ENCODE measurements around the gene ASAP2.

The ASAP2 gene

DNA sequence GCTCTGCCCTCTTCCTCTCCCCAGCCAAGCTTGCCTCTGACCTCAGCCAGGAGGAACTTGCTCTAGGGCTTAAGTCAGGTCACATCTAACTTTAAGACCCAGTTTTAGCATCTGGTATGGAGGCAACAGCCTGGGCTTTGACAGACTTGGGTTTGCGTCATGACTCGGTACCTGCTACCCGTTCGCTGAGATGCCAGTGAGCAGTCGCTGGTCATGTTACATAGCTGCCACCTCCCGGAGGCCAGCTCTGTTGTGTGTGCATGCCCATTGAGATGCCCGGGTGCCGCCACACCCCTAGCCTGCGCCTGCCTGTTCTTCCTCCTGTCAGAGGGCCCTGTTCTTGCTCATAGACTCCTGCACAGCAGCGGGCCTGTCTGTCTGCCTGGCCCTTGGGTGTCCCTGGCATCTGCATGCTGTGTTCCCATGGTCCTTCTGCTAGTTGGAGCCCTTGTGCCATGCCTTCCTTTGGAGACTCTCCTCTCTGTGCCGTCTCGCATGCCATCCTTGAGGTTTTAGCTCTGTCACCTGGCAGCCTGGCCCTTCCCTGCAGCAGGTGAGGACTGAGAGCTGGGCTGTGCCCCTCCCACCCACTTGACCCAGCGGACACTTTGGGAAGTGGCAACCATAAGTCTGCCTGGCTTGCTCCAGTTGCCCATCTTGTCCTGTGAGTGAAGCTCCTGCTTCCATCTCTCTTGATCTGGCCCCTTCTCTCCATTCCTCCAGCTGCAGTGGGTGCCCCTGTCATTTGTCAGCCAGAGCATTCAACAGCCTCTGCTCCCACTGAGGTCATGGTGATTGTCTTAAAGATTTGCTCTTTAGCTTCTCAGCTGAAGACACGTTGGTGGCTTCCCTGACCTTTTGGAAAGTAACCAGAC is 24.9 kb downstream of the ASAP2 start:
- peak overlapping the region; percentile 8 to 79 for H3K27ac ChIP-seq
- peak overlapping the region; percentile 42 for H3K4me3 ChIP-seq
- TF ChIP-seq CTCF (IDR thresholded peaks at IDR 0.05), result no peak
- no peak for DNase-seq (ENCODE audit: low spot score)

GRCh38 chr2:9232166-9232479 is 25.5 kb downstream of the ASAP2 start:
- TF ChIP-seq CTCF (IDR thresholded peaks at IDR 0.05), result no peak
- H3K4me3 ChIP-seq, result no peak overlapping the region
- no peak for DNase-seq (ENCODE audit: low spot score)
- peak overlapping the region in 1 of 2 donors; percentile 79 for H3K27ac ChIP-seq

DNA sequence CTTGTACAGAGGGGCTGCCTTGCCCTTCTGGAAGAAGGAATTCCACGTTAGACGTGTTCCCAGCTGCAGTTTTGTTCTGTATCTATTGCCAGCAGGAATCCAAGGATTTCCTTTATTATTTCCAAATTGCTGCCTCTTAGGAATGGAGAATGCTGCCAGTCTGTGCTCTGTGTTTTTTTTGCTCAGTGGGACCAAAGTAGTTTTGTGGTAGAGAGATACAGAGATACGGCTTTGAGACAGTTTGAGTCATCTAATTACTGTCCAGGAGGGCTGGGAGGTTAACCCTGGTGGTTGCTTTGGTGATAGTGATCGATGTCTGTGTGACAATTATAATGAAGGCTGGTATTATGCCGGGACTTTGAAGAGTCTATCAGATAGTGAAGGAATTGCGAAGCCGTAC is 26.3 kb downstream of the ASAP2 start:
- H3K4me3 ChIP-seq, result no peak overlapping the region
- no peak for DNase-seq (ENCODE audit: low spot score)
- peak overlapping the region; percentile 43 to 79 for H3K27ac ChIP-seq
- no peak for TF ChIP-seq CTCF (IDR thresholded peaks at IDR 0.05)

DNA sequence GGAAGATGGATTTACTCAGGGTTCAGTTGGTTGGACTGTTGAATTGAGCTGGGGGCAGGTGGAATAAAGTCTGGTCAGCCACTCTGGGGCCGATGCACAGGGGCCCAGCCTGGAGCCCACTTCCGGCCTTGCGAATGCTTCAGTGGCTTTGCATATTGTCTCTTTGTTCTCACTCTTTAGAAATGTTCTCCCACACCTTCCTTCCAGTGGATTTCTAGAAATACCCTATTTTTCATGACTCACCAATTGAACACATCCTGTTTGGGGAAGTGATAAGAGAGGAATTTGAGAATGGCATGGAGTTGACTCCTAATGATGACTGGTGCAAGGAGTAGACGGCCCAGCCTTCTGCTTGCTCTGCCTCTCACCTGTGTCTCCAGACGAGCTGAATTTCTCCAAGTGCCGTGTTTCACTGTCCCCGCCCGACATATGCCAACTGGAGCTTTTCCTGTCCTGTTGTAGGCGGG is 28.1 kb downstream of the ASAP2 start:
- H3K27ac ChIP-seq, result peak overlapping the region; percentile 67 to 91
- DNase-seq (ENCODE audit: low spot score), result no peak
- TF ChIP-seq CTCF (IDR thresholded peaks at IDR 0.05), result no peak
- peak overlapping the region; percentile 46 for H3K4me3 ChIP-seq

GRCh38 chr2:9235147-9236044 is 28.8 kb downstream of the ASAP2 start:
- Histone ChIP-seq H3K4me3 (peak overlapping the region; percentile 46), H3K27ac (peak overlapping the region; percentile 67 to 91)
- no peak for TF ChIP-seq CTCF (IDR thresholded peaks at IDR 0.05)
- DNase-seq (ENCODE audit: low spot score), result no peak

- Histone ChIP-seq H3K27ac (peak overlapping the region; percentile 67 to 91), H3K4me3 (peak overlapping the region; percentile 46)
- no peak for TF ChIP-seq CTCF (IDR thresholded peaks at IDR 0.05)
- no peak for DNase-seq (ENCODE audit: low spot score)
Measured at GRCh38 chr2:9236045-9236344, 29.4 kb downstream of the ASAP2 start.

Measured in coronary artery (tissue), 2 donors.